ENCODE data around the gene GLI3.

Gene GLI3

DNA sequence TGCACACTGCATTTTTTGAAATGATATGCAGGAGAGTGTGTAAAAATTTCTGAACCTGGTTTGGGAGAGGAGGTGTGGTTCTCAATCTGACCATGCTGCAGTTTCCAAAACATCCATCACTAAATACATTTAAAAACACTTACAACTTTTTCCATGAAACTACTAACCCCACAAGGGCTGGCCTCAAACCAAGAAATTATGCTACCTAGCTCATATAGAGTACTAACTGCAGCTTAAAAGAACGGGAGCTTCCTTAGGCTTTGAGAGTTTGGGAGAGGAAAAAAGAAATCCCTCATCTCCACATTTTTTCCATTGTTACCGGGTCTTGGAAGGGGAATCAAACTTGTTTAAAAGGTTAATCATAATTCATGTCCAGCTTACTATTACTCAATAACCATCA lies 214.2 kb downstream of the GLI3 start:
- TF ChIP-seq CTCF (conservative IDR thresholded peaks at IDR 0.05): no peak
- H3K27ac ChIP-seq: no peak overlapping the region

- H3K27ac ChIP-seq: no peak overlapping the region
- TF ChIP-seq CTCF (conservative IDR thresholded peaks at IDR 0.05): no peak
Measured at GRCh38 chr7:42022056-42022455, 215.0 kb downstream of the GLI3 start.

GRCh38 chr7:42021631-42022030 lies 215.4 kb downstream of the GLI3 start:
- no peak for TF ChIP-seq CTCF (conservative IDR thresholded peaks at IDR 0.05)
- H3K27ac ChIP-seq: no peak overlapping the region

GRCh38 chr7:42020061-42020460 lies 216.9 kb downstream of the GLI3 start:
- no peak for TF ChIP-seq CTCF (conservative IDR thresholded peaks at IDR 0.05)
- H3K27ac ChIP-seq: no peak overlapping the region

GRCh38 chr7:42017349-42017986 lies 219.5 kb downstream of the GLI3 start:
- no peak overlapping the region for H3K27ac ChIP-seq
- TF ChIP-seq CTCF (conservative IDR thresholded peaks at IDR 0.05): no peak

DNA sequence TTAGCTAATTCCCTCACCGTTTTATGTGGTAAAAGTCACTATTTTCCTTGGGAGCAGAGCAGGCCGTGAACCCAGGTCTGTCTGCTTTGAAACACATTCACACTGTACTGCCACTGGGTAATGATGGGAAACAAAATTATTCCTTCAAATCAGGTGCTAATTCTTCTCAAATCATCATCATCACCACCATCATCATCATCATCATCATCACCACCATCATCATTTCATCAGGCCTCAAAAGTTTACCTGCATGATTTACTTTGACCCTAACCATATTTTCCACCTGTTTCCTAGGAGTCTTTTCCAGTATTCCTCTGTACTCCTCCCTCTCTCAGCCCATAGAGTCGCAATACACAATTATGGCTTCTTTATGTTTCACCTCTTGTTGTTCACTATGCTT lies 220.5 kb downstream of the GLI3 start:
- TF ChIP-seq CTCF (conservative IDR thresholded peaks at IDR 0.05): no peak
- H3K27ac ChIP-seq: no peak overlapping the region

- TF ChIP-seq CTCF (conservative IDR thresholded peaks at IDR 0.05): peak; percentile 90
- H3K27ac ChIP-seq: peak overlapping the region; percentile 31
Measured at GRCh38 chr7:42014625-42015618, 222.1 kb downstream of the GLI3 start.

All from VCaP (cell line).